ENCODE measurements around the gene EMILIN2.
"Not testable (repeated sequence)": the region's sequence is repeated elsewhere in the genome, so short reads cannot be mapped to it uniquely, and the experiment has no call there.

Gene EMILIN2

DNA sequence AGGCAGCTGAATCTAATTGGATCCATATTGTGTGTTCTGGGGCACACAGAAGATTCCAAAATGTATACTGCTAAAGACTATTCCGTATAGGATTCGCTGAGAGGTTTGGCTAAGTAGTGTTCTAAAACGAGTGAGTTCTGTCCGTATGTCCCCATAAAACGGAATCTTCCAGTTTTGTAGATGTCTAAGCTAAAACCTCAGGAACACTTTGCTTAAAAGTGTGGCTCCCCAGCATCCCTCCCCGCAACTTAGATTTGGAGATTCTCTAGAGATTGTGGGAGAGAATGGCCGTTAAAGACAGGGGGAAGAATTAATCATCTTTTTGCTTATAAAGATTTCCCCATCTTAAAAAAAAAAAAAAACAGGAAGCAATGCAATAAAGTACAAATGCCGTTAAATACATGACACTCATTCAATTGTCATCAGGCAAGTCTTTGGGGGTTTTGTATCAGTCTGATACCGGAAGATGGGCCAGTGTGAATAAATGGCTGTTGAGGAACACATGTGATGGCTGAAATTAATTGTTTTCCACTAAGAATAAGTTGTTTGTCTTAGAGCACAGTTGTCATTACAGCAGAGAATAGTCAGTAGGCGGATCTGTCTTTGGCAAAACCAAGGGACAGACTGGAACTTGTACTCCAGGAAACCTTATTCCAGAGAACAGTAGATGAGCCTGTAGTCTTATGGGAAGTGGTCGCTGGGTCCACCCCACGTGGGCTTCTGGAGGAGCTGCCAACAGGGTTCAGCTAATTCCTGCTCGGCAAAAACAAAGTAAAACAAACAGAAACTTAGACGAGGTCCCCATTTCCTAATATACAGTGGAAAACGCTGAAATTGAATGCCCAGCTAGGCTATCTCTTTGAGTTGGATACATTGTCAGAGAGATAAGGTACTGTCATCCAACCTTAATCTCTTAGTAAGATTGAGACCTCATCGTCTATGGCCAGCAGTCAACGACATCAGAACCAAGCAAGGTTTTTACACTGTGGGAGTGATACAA lies 1.7 kb downstream of the EMILIN2 start:
- H3K36me3 ChIP-seq (ENCODE audit: control insufficient read depth, insufficient read depth, low read length) = no peaks in the 10 kb centered on the region
- H3K27me3 ChIP-seq (ENCODE audit: control insufficient read depth, insufficient read depth, low read length) = peaks cover 57% of the 10 kb centered on the region
- H3K4me1 ChIP-seq (ENCODE audit: control insufficient read depth, insufficient read depth, low read length) = peaks cover 11% of the 10 kb centered on the region
- no peak overlapping the region for H3K9ac ChIP-seq (ENCODE audit: low read length)
- H3K4me3 ChIP-seq (ENCODE audit: low read length) = no peak overlapping the region
- no peaks in the 10 kb centered on the region for H3K9me3 ChIP-seq (ENCODE audit: control insufficient read depth, low read length)

- H3K27me3 ChIP-seq (ENCODE audit: control insufficient read depth, insufficient read depth, low read length) = peaks cover 46% of the 10 kb centered on the region
- H3K9me3 ChIP-seq (ENCODE audit: control insufficient read depth, low read length) = no peaks in the 10 kb centered on the region
- peaks cover 11% of the 10 kb centered on the region for H3K4me1 ChIP-seq (ENCODE audit: control insufficient read depth, insufficient read depth, low read length)
- no peak overlapping the region for H3K4me3 ChIP-seq (ENCODE audit: low read length)
- H3K36me3 ChIP-seq (ENCODE audit: control insufficient read depth, insufficient read depth, low read length) = no peaks in the 10 kb centered on the region
- no peak overlapping the region for H3K9ac ChIP-seq (ENCODE audit: low read length)
Observed at GRCh38 chr18:2850816-2851215, 4.0 kb downstream of the EMILIN2 start.

- H3K9me3 ChIP-seq (ENCODE audit: control insufficient read depth, low read length) = no peaks in the 10 kb centered on the region
- no peak overlapping the region for H3K4me3 ChIP-seq (ENCODE audit: low read length)
- peaks cover 5% of the 10 kb centered on the region for H3K4me1 ChIP-seq (ENCODE audit: control insufficient read depth, insufficient read depth, low read length)
- H3K9ac ChIP-seq (ENCODE audit: low read length) = no peak overlapping the region
- no peaks in the 10 kb centered on the region for H3K36me3 ChIP-seq (ENCODE audit: control insufficient read depth, insufficient read depth, low read length)
- peaks cover 37% of the 10 kb centered on the region for H3K27me3 ChIP-seq (ENCODE audit: control insufficient read depth, insufficient read depth, low read length)
Observed at GRCh38 chr18:2851771-2852170, 5.0 kb downstream of the EMILIN2 start.

DNA sequence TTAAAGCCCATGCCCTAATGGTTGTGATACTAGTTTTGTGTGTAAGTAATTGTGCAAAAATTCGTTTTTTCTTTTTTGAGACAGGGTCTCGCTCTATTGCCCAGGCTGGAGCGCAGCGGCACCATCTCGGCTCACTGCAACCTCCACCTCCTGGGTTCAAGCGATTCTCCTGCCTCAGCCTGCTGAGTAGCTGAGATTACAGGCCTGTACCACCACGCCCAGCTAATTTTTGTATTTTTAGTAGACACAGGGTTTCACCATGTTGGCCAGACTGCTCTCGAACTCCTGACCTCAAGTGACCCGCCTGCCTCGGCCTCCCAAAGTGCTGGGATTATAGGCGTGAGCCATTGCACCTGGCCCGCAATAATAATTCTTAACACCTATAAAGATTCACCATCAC lies 5.7 kb downstream of the EMILIN2 start:
- H3K36me3 ChIP-seq (ENCODE audit: control insufficient read depth, insufficient read depth, low read length); H3K9ac ChIP-seq (ENCODE audit: low read length); H3K4me1 ChIP-seq (ENCODE audit: control insufficient read depth, insufficient read depth, low read length); H3K4me3 ChIP-seq (ENCODE audit: low read length); H3K9me3 ChIP-seq (ENCODE audit: control insufficient read depth, low read length): not testable (repeated sequence)
- H3K27me3 ChIP-seq (ENCODE audit: control insufficient read depth, insufficient read depth, low read length) = peaks cover 32% of the 10 kb centered on the region

DNA sequence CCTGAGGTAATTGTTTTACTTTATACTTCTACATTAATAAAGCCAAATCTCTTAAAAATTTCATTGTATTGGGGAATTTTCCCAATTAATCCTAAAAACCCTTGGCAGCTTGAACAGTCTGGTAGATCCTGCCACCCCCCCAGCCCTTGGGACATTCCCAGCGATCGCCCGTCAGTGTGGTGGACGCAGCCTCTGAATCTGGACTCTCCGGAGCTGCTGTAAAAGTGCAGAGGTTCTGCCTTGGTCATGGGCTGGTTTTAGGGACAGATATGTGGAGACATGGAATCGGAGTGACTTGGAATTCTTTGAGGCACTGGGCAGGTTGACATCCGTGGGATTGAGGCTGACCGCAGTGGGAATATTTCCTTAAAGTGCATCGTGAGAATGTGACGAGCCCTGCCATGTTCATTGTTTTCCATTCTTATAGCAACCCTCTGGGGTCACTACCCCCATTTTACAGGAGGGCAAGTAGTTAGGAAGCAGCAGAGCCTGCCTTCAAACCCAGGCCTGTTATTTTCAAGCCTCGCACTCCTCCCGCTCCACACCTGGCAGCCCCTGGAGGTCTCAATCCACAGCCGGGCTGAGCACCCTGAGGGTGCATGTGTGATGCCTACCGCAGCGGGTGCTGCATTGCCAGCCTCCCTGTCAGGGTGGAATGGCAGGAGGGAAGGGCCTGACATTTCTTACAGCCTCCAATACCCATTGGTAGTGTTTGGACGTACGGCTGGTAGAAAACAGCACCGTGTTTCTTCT lies 6.5 kb downstream of the EMILIN2 start:
- Histone ChIP-seq H3K4me3 (ENCODE audit: low read length) (no peak overlapping the region), H3K27me3 (ENCODE audit: control insufficient read depth, insufficient read depth, low read length) (peaks cover 23% of the 10 kb centered on the region)

DNA sequence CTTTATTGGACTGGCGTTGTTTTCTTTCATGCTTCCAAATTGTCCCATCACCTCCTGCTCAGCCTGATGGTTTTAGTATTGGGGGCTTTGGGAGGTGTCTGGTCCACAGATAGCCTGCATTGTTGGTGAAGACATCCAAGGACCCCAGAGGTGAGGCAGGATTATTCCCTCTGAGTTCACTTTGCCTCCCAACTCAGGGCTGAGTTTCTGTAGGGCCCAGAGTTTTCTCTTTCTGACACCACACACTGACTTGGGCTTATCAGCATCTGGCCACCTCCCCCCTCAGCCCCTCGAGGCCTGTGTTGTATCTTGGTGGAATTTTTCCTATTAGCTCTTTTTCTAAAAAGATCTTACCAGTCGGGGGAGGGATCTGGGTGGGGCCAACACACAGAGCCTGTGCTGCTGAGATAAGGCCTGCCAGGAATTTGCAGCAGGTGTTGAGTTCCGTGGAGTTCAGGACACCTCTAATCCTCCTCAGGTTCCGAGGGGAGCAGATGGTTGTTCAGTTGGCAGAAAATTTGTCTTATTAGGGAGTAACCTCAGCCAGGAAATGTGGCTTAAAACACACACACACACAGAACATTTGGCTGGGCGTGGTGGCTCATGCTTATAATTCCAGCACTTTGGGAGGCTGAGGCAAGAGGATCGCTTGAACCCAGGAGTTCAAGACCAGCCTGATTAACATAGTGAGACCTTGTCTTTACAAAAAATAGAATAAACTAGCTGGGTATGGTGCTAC lies 7.3 kb downstream of the EMILIN2 start:
- Histone ChIP-seq H3K9ac (ENCODE audit: low read length) (no peak overlapping the region), H3K27me3 (ENCODE audit: control insufficient read depth, insufficient read depth, low read length) (peaks cover 16% of the 10 kb centered on the region)

More for the DNA sequence above, 6.5 kb downstream of the EMILIN2 start:
- Histone ChIP-seq H3K9ac (ENCODE audit: low read length) (no peak overlapping the region), H3K9me3 (ENCODE audit: control insufficient read depth, low read length) (no peaks in the 10 kb centered on the region), H3K36me3 (ENCODE audit: control insufficient read depth, insufficient read depth, low read length) (no peaks in the 10 kb centered on the region), H3K4me1 (ENCODE audit: control insufficient read depth, insufficient read depth, low read length) (no peaks in the 10 kb centered on the region)

DNA sequence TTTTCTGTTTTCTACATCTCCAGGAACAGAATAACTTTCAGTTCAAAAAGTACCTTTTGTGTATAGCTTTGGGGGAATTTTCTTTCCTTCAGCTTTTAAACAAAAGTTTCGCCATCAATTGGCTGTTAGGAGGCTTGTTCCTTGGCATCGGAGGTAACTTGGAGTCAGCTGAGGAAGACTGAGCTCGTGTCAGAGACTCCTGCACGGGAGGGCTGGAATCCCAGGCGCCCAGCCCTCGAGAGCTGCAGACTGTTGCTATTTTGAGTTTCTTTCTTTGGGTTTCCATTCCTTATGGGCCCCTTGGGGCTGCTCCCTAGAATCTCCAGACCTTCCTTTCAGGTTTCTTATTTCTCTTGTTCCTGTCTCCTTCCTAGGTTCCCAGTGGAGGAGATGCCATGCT lies 8.1 kb downstream of the EMILIN2 start:
- no peak overlapping the region for H3K4me3 ChIP-seq (ENCODE audit: low read length)
- peaks cover 9% of the 10 kb centered on the region for H3K27me3 ChIP-seq (ENCODE audit: control insufficient read depth, insufficient read depth, low read length)
- no peaks in the 10 kb centered on the region for H3K9me3 ChIP-seq (ENCODE audit: control insufficient read depth, low read length)
- H3K9ac ChIP-seq (ENCODE audit: low read length) = no peak overlapping the region
- H3K36me3 ChIP-seq (ENCODE audit: control insufficient read depth, insufficient read depth, low read length) = no peaks in the 10 kb centered on the region
- no peaks in the 10 kb centered on the region for H3K4me1 ChIP-seq (ENCODE audit: control insufficient read depth, insufficient read depth, low read length)

More for the DNA sequence above, 7.3 kb downstream of the EMILIN2 start:
- H3K9me3 ChIP-seq (ENCODE audit: control insufficient read depth, low read length) = no peaks in the 10 kb centered on the region
- no peaks in the 10 kb centered on the region for H3K36me3 ChIP-seq (ENCODE audit: control insufficient read depth, insufficient read depth, low read length)
- H3K4me1 ChIP-seq (ENCODE audit: control insufficient read depth, insufficient read depth, low read length) = no peaks in the 10 kb centered on the region
- H3K4me3 ChIP-seq (ENCODE audit: low read length) = no peak overlapping the region

GRCh38 chr18:2855560-2856350 lies 8.9 kb downstream of the EMILIN2 start:
- H3K27me3 ChIP-seq (ENCODE audit: control insufficient read depth, insufficient read depth, low read length) = peaks cover under 1% of the 10 kb centered on the region
- no peaks in the 10 kb centered on the region for H3K4me1 ChIP-seq (ENCODE audit: control insufficient read depth, insufficient read depth, low read length)
- H3K4me3 ChIP-seq (ENCODE audit: low read length) = no peak overlapping the region
- H3K9ac ChIP-seq (ENCODE audit: low read length) = no peak overlapping the region
- H3K36me3 ChIP-seq (ENCODE audit: control insufficient read depth, insufficient read depth, low read length) = no peaks in the 10 kb centered on the region
- no peaks in the 10 kb centered on the region for H3K9me3 ChIP-seq (ENCODE audit: control insufficient read depth, low read length)

GRCh38 chr18:2856547-2857170 lies 9.9 kb downstream of the EMILIN2 start:
- Histone ChIP-seq H3K4me3 (ENCODE audit: low read length) (no peak overlapping the region), H3K9ac (ENCODE audit: low read length) (no peak overlapping the region), H3K9me3 (ENCODE audit: control insufficient read depth, low read length) (no peaks in the 10 kb centered on the region), H3K27me3 (ENCODE audit: control insufficient read depth, insufficient read depth, low read length) (no peaks in the 10 kb centered on the region), H3K36me3 (ENCODE audit: control insufficient read depth, insufficient read depth, low read length) (no peaks in the 10 kb centered on the region), H3K4me1 (ENCODE audit: control insufficient read depth, insufficient read depth, low read length) (no peaks in the 10 kb centered on the region)

GRCh38 chr18:2857491-2858131 lies 10.8 kb downstream of the EMILIN2 start:
- Histone ChIP-seq H3K9me3 (ENCODE audit: control insufficient read depth, low read length) (no peaks in the 10 kb centered on the region), H3K4me3 (ENCODE audit: low read length) (no peak overlapping the region), H3K36me3 (ENCODE audit: control insufficient read depth, insufficient read depth, low read length) (no peaks in the 10 kb centered on the region), H3K9ac (ENCODE audit: low read length) (no peak overlapping the region), H3K27me3 (ENCODE audit: control insufficient read depth, insufficient read depth, low read length) (no peaks in the 10 kb centered on the region), H3K4me1 (ENCODE audit: control insufficient read depth, insufficient read depth, low read length) (no peaks in the 10 kb centered on the region)
